A549 (cell line): Measurements from ENCODE around the gene SELENOM. TPM values are rescaled to one million over a fixed set of nuclear protein-coding genes. Genes with fewer than 3 reads are reported as not detected.

Experiments
- CHD2 ChIP-seq: fragments of 150-350 bp; IDR thresholded peaks from 2 replicates; pipeline ENCODE4 v1.6.1; 2014; ENCODE audit warnings: low read length; ENCODE audit not compliant: partially characterized antibody
- CHD4 ChIP-seq: fragments of 200-600 bp; sonication (generic); IDR thresholded peaks from 2 replicates; pipeline ENCODE4 v1.6.1; 2016; ENCODE audit warnings: antibody characterized with exemption, mild to moderate bottlenecking, borderline replicate concordance
- CTCF ChIP-seq: fragments of >200 bp; sonication (Bioruptor Twin); formaldehyde crosslinking; IDR thresholded peaks from 3 replicates; pipeline ENCODE4 v1.5.1; 2016
- E2F6 ChIP-seq: IDR thresholded peaks from 2 replicates; pipeline ENCODE4 v1.6.1; 2012; ENCODE audit warnings: low read depth, borderline replicate concordance
- EHF ChIP-seq: fragments of 250-450 bp; sonication (Bioruptor Pico); IDR thresholded peaks from 2 replicates; pipeline ENCODE4 v1.5.0; 2020; ENCODE audit warnings: mild to moderate bottlenecking
- ELK1 ChIP-seq: fragments of 150-350 bp; IDR thresholded peaks from 2 replicates; pipeline ENCODE4 v1.6.1; 2014; ENCODE audit warnings: low read depth, mild to moderate bottlenecking, low read length
- EP300 ChIP-seq, 2 experiments: fragments of >200 bp; sonication (Bioruptor Twin); formaldehyde crosslinking; IDR thresholded peaks; 2 replicates in 1 of 2; 3 replicates in 1 of 2; pipeline ENCODE4 v1.6.1; 2016 to 2017
- ESRRA ChIP-seq: fragments of 150-350 bp; IDR thresholded peaks from 2 replicates; pipeline ENCODE4 v1.6.1; 2014; ENCODE audit warnings: mild to moderate bottlenecking, low read length, borderline replicate concordance
- FOSB ChIP-seq: fragments of 250-450 bp; sonication (Bioruptor Pico); IDR thresholded peaks from 2 replicates; pipeline ENCODE4 v1.5.0; 2020; ENCODE audit warnings: mild to moderate bottlenecking, moderate library complexity
- FOSL2 ChIP-seq, 2 experiments: fragments of 450-650 bp in 1 of 2; fragments of >200 bp in 1 of 2; sonication (Bioruptor Twin) in 1 of 2; formaldehyde crosslinking; IDR thresholded peaks; 2 replicates each; pipeline versions ENCODE4 v1.5.0 to v1.6.1; 2016 to 2020; ENCODE audit warnings: mild to moderate bottlenecking in 1 of 2, moderate library complexity in 1 of 2
- HDAC2 ChIP-seq: fragments of 200-600 bp; sonication (generic); IDR thresholded peaks from 2 replicates; pipeline ENCODE4 v1.6.1; 2016
- HEYL ChIP-seq: fragments of 250-450 bp; sonication (Bioruptor Pico); IDR thresholded peaks from 2 replicates; pipeline ENCODE4 v1.8.0; 2021; ENCODE audit warnings: mild to moderate bottlenecking, moderate library complexity
- HOXA7 ChIP-seq: fragments of 250-450 bp; sonication (Bioruptor Pico); IDR thresholded peaks from 2 replicates; pipeline ENCODE4 v1.5.0; 2020; ENCODE audit warnings: mild to moderate bottlenecking, moderate library complexity
- HOXB13 ChIP-seq: fragments of 250-450 bp; sonication (Bioruptor Pico); IDR thresholded peaks from 2 replicates; pipeline ENCODE4 v1.5.0; 2020; ENCODE audit warnings: low read depth, mild to moderate bottlenecking, moderate library complexity
- HOXB5 ChIP-seq: fragments of 250-450 bp; sonication (Bioruptor Pico); IDR thresholded peaks from 2 replicates; pipeline ENCODE4 v1.5.0; 2020; ENCODE audit warnings: mild to moderate bottlenecking, moderate library complexity
- JUN ChIP-seq, 2 experiments: fragments of >200 bp; sonication (Bioruptor Twin); formaldehyde crosslinking; IDR thresholded peaks; 2 replicates in 1 of 2; 3 replicates in 1 of 2; pipeline ENCODE4 v1.6.1; 2016 to 2017
- MAFK ChIP-seq: fragments of 450-650 bp; IDR thresholded peaks from 2 replicates; pipeline ENCODE4 v1.6.1; 2014; ENCODE audit not compliant: partially characterized antibody
- MAX ChIP-seq: IDR thresholded peaks from 2 replicates; pipeline ENCODE4 v1.6.1; 2012
- MAZ ChIP-seq: fragments of 150-350 bp; IDR thresholded peaks from 2 replicates; pipeline ENCODE4 v1.6.1; 2014; ENCODE audit warnings: antibody characterized with exemption, low read depth, low read length, borderline replicate concordance
- NR3C1 ChIP-seq: fragments of >200 bp; sonication (Bioruptor Twin); formaldehyde crosslinking; IDR thresholded peaks from 3 replicates; pipeline ENCODE4 v1.6.1; 2017
- POLR2A ChIP-seq: IDR thresholded peaks from 2 replicates; pipeline ENCODE4 v1.6.1; 2012; ENCODE audit warnings: mild to moderate bottlenecking, low read length
- POLR2AphosphoS2 ChIP-seq: conservative IDR thresholded peaks from 2 replicates; pipeline ENCODE4 v1.6.1; 2012; ENCODE audit warnings: low read length, improper control_type of control experiment, inconsistent platforms
- RAD21 ChIP-seq, 2 experiments: fragments of >200 bp in 1 of 2; sonication (Bioruptor Twin) in 1 of 2; formaldehyde crosslinking in 1 of 2; IDR thresholded peaks in 1 of 2; conservative IDR thresholded peaks in 1 of 2; 2 replicates in 1 of 2; 3 replicates in 1 of 2; pipeline ENCODE4 v1.6.1; 2012 to 2018; ENCODE audit warnings: inconsistent platforms in 1 of 2
- RCOR1 ChIP-seq: fragments of 150-350 bp; IDR thresholded peaks from 2 replicates; pipeline ENCODE4 v1.6.1; 2014; ENCODE audit warnings: antibody characterized with exemption, low read length, low read depth
- REST ChIP-seq: fragments of 200-600 bp; sonication (generic); IDR thresholded peaks from 2 replicates; pipeline ENCODE4 v1.6.1; 2016; ENCODE audit warnings: antibody characterized with exemption, mild to moderate bottlenecking, moderate library complexity
- SMC3 ChIP-seq: fragments of >200 bp; sonication (Bioruptor Twin); formaldehyde crosslinking; IDR thresholded peaks from 3 replicates; pipeline ENCODE4 v1.6.1; 2018; ENCODE audit warnings: inconsistent platforms
- SREBF2 ChIP-seq: fragments of 450-650 bp; IDR thresholded peaks from 2 replicates; pipeline ENCODE4 v1.6.1; 2014; ENCODE audit warnings: mild to moderate bottlenecking, moderate library complexity
- TFCP2L1 ChIP-seq: fragments of 250-450 bp; sonication (Bioruptor Pico); IDR thresholded peaks from 2 replicates; pipeline ENCODE4 v1.5.0; 2021; ENCODE audit warnings: mild to moderate bottlenecking
- TP53 ChIP-seq: fragments of 250-450 bp; sonication (Bioruptor Pico); IDR thresholded peaks from 2 replicates; pipeline ENCODE4 v1.5.0; 2021; ENCODE audit warnings: mild to moderate bottlenecking, moderate library complexity
- polyA plus RNA-seq, 4 experiments: library from polyadenylated mRNA; depleted of rRNA in 3 of 4; stranded (reverse); fragments of >200 nt; fragmentation: RNase III in 1 of 4; extraction: RNeasy Plus Mini Kit Qiagen cat#74134 plus additional on column Dnase treatment in 1 of 4; gene quantifications; 2 replicates in 3 of 4; 3 replicates in 1 of 4; pipeline ENCODE4 v1.2.3, GENCODE V29; 2011 to 2017

SELENOM gene
- polyA plus RNA-seq, 2 of the 4 experiments (the other 2 are of a cell fraction): 15.3 to 46.5 TPM

GRCh38 chr22:31055635-31056159 lies 51.7 kb downstream of the SELENOM start (continued):
- TF ChIP-seq HOXB13 (CRISPR knock-in tag) (no peak), REST (no peak), EP300 (IDR thresholded peaks at IDR 0.05) (peak; percentile 68 to 81; a peak in 3 of 5 replicates), FOSB (no peak), SMC3 (peak; percentile 31), ELK1 (no peak), POLR2A (no peak), MAZ (no peak), POLR2AphosphoS2 (no peak), MAX (peak; percentile 91), SREBF2 (no peak), HOXB5 (CRISPR knock-in tag) (no peak), E2F6 (peak; percentile 82), CTCF (no peak), TP53 (CRISPR knock-in tag) (no peak), ESRRA (no peak), RAD21 (conservative IDR thresholded peaks at IDR 0.05 in 1 of 2, IDR thresholded peaks at IDR 0.05 in 1 of 2) (peak; percentile 11 to 38; a peak in 3 of 5 replicates), HDAC2 (peak; percentile 96), JUN (IDR thresholded peaks at IDR 0.05) (peak; percentile 86 to 87; a peak in 4 of 5 replicates), HOXA7 (CRISPR knock-in tag) (no peak), NR3C1 (no peak), RCOR1 (peak; percentile 74; the same call in 1 of the 2 replicates), EHF (no peak), CHD2 (no peak), MAFK (no peak), CHD4 (peak; percentile 91; the same call in 1 of the 2 replicates), TFCP2L1 (CRISPR knock-in tag) (no peak), HEYL (CRISPR knock-in tag) (no peak), FOSL2 (IDR thresholded peaks at IDR 0.05) (peak; percentile 32; the same call in 1 of the 2 replicates), FOSL2 (CRISPR knock-in tag; IDR thresholded peaks at IDR 0.05) (peak; percentile 92)
- TF ChIP-seq, all 56 proteins: peak for 17
